Upper lobe of left lung (tissue), 4 donors: ENCODE results near the gene DPF3.

Experiments used
- EP300 ChIP-seq, 4 donors: sonication (generic); formaldehyde crosslinking; IDR thresholded peaks; one replicate each; pipeline ENCODE4 v1.5.1; 2017; ENCODE audit warnings: antibody characterized with exemption in 4 of 4, control low read depth in 2 of 4
- POLR2A ChIP-seq, 4 donors: fragments of 450-650 bp; IDR thresholded peaks; one replicate each; pipeline ENCODE4 v1.5.1; 2016 to 2017; ENCODE audit warnings: antibody characterized with exemption in 4 of 4, mild to moderate bottlenecking in 2 of 4
- POLR2AphosphoS5 ChIP-seq, 2 donors: sonication (generic); formaldehyde crosslinking; IDR thresholded peaks; one replicate each; pipeline ENCODE4 v1.5.1; 2017; ENCODE audit warnings: antibody characterized with exemption in 2 of 2
- TF ChIP-seq, protein P1 (sequence below), 6 experiments: fragments of 450-650 bp in 4 of 6; fragments of 200-600 bp in 2 of 6; sonication (generic) in 2 of 6; IDR thresholded peaks; one replicate each; pipeline ENCODE4 v1.5.1; 2016 to 2019; ENCODE audit warnings: antibody characterized with exemption in 6 of 6

DNA sequence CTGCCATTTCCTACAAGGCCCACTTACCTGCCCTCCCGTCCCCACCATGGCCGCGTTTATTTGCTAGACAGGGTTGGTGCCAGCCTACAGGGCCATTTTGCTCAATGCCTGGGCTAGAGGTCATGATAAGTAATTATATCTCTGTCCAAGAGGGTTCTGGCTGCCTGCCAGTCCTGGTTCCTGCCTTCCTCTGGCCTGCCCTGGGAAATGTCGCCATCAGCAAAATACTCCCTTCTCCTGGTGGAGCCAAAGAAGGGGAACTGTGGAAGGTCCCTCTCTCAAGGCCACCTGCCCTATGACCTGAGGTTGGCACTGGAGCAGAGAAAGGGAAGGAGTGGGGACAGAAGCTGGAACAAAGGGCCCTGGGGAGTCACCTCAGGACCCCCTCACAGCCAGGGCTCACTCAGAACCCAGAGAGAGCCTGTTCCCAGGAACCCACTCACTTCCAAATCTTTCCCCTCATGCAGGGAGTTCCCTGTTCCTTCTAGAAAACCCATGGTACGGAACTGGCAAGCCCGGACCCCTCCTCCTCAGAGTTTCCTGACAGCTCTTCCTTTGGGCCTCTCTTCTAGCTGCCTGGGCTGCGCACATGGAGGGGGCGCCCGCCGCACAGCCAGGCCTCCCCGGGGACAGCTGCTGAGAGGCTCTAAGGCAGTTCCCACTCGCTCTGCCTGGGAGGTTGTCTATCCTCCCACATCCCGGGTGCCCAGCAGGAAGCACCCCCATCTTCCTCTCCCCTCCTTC is 280.5 kb downstream of the DPF3 start:
- TF ChIP-seq, protein P1, sequence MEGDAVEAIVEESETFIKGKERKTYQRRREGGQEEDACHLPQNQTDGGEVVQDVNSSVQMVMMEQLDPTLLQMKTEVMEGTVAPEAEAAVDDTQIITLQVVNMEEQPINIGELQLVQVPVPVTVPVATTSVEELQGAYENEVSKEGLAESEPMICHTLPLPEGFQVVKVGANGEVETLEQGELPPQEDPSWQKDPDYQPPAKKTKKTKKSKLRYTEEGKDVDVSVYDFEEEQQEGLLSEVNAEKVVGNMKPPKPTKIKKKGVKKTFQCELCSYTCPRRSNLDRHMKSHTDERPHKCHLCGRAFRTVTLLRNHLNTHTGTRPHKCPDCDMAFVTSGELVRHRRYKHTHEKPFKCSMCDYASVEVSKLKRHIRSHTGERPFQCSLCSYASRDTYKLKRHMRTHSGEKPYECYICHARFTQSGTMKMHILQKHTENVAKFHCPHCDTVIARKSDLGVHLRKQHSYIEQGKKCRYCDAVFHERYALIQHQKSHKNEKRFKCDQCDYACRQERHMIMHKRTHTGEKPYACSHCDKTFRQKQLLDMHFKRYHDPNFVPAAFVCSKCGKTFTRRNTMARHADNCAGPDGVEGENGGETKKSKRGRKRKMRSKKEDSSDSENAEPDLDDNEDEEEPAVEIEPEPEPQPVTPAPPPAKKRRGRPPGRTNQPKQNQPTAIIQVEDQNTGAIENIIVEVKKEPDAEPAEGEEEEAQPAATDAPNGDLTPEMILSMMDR (IDR thresholded peaks at IDR 0.05) = no peak
- no peak for TF ChIP-seq POLR2A (IDR thresholded peaks at IDR 0.05)
- no peak for TF ChIP-seq EP300 (IDR thresholded peaks at IDR 0.05)
- no peak for TF ChIP-seq POLR2AphosphoS5 (IDR thresholded peaks at IDR 0.05)
